VCaP (cell line): ENCODE data around the gene NCK2.
A peak's percentile ranks its signal among the peaks of the same experiment; 100 is the strongest.

Source experiments
- H3K27ac ChIP-seq: fragments of 450-650 bp; 2 replicates; pipeline ENCODE4 v1.5.1; 2017
- CTCF ChIP-seq: fragments of 450-650 bp; conservative IDR thresholded peaks from 2 replicates; pipeline ENCODE4 v1.5.1; 2017; ENCODE audit warnings: mild to moderate bottlenecking, moderate library complexity

NCK2 gene

GRCh38 chr2:105872830-105873229, 128.1 kb downstream of the NCK2 start:
- TF ChIP-seq CTCF = no peak
- H3K27ac ChIP-seq = no peak overlapping the region

GRCh38 chr2:105873281-105873680, 128.6 kb downstream of the NCK2 start:
- TF ChIP-seq CTCF = no peak
- H3K27ac ChIP-seq = no peak overlapping the region

GRCh38 chr2:105873721-105874120, 129.0 kb downstream of the NCK2 start:
- no peak overlapping the region for H3K27ac ChIP-seq
- no peak for TF ChIP-seq CTCF

- no peak overlapping the region for H3K27ac ChIP-seq
- TF ChIP-seq CTCF = no peak
These were observed 129.8 kb downstream of the NCK2 start for GRCh38 chr2:105874466-105874865.

DNA sequence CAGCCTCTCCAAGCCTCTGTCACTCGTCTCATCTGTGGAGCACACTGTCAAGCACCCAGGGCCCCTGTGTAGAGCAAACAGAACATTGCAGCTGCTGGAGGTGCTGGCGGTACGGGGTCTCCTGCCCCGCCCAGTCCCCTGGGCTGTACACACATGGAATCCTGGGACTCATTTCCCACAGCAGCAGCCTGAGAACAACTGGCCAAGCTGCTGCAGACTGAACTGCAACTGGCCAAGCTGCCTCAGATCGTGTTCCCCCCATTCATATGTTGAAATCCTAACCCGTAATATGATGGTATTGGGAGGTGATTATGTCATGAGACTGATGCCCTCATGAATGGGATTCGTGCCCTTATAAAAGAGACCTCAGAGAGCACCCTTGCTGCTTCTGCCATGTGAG, 130.5 kb downstream of the NCK2 start:
- no peak for TF ChIP-seq CTCF

DNA sequence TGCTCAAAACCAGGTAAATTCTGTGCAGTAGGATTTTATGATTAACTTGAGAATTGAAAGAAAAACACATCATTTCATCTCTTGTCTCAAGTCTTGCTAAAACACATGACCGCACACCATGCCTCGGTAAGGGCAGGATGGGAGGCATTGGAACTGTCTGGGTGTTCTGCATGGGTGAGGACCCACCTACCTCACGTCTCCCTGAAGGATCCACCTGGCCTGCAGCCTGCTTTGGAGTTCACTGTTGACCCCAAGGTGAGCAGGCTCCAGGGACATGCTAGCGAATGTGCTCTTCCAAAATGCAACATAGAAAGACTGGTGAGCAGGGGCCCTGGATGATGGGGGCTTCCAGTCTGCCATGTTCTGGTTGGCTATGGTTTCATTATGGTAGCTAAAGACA, 131.5 kb downstream of the NCK2 start:
- no peak overlapping the region for H3K27ac ChIP-seq
- TF ChIP-seq CTCF = no peak

More for the DNA sequence above, 130.5 kb downstream of the NCK2 start:
- no peak overlapping the region for H3K27ac ChIP-seq

- H3K27ac ChIP-seq = peak overlapping the region; percentile 68
- TF ChIP-seq CTCF = no peak
These were observed 133.2 kb downstream of the NCK2 start for GRCh38 chr2:105877945-105878344.
